Panc1 (cell line): ENCODE data around the gene SSBP2. TPM values are rescaled to one million over a fixed set of nuclear protein-coding genes. Genes with fewer than 3 reads are reported as not detected.

Experiments used
- ATAC-seq: fragments of 200-7000 bp; cut with Tn5 transposase; 2 replicates; pipeline ENCODE4 v1.9.1; 2020; ENCODE audit warnings: mild to moderate bottlenecking, moderate library complexity
- BruUV-seq: library from RNA; stranded (reverse); fragments of 400-500 nt; replicated peaks from 2 replicates; lab custom pipeline; 2021; lab: Mats Ljungman, UMichigan
- CTCF ChIA-PET: fragments of 300-600 bp; sonication (Branson Sonifier 250); formaldehyde crosslinking; loops from one replicate; lab custom pipeline; 2022; ENCODE audit warnings: antibody characterized with exemption; lab: Charles Lee
- POLR2A ChIA-PET: fragments of 300-600 bp; sonication (Branson Sonifier 250); formaldehyde crosslinking; loops from one replicate; lab custom pipeline; 2022; ENCODE audit warnings: antibody characterized with exemption; lab: Charles Lee
- DNase-seq: peaks from one replicate; pipeline ENCODE4 v3.0.0-alpha.2; 2010; ENCODE audit warnings: low read depth, low spot score
- H3K27ac ChIP-seq: 2 replicates; pipeline ENCODE4 v1.5.1; 2011; ENCODE audit warnings: mild to moderate bottlenecking, low read length, inconsistent platforms
- H3K27me3 ChIP-seq: fragments of 200-500 bp; sonication (Bioruptor generic); 2 replicates; pipeline ENCODE4 v1.6.0; 2014; ENCODE audit warnings: low read length, inconsistent platforms; ENCODE audit not compliant: control insufficient read depth, insufficient read depth
- H3K36me3 ChIP-seq: fragments of 200-500 bp; sonication (Bioruptor generic); 2 replicates; pipeline ENCODE4 v1.5.1; 2014; ENCODE audit warnings: inconsistent platforms, mild to moderate bottlenecking, low read length, moderate library complexity; ENCODE audit not compliant: control insufficient read depth, insufficient read depth
- H3K4me1 ChIP-seq: 2 replicates; pipeline ENCODE4 v1.5.1; 2011; ENCODE audit warnings: inconsistent platforms, mild to moderate bottlenecking, low read length, moderate library complexity; ENCODE audit not compliant: control insufficient read depth, insufficient read depth
- H3K4me3 ChIP-seq, 2 experiments: 2 replicates each; pipeline ENCODE4 v1.5.1; 2011 to 2012; ENCODE audit warnings: low read depth in 2 of 2, low read length in 2 of 2, mild to moderate bottlenecking in 2 of 2, inconsistent platforms in 1 of 2, moderate library complexity in 1 of 2
- H3K9me3 ChIP-seq: fragments of 200-500 bp; sonication (Bioruptor generic); 2 replicates; pipeline ENCODE4 v1.5.1; 2014; ENCODE audit warnings: low read depth, mild to moderate bottlenecking, inconsistent platforms, low read length, moderate library complexity; ENCODE audit not compliant: control insufficient read depth, insufficient read depth
- POLR2AphosphoS5 ChIP-seq: IDR thresholded peaks from 2 replicates; pipeline ENCODE4 v1.6.1; 2012; ENCODE audit warnings: mild to moderate bottlenecking, low read depth, low read length, moderate library complexity
- SIN3A ChIP-seq: IDR thresholded peaks from 2 replicates; pipeline ENCODE4 v1.6.1; 2012; ENCODE audit warnings: low read depth, mild to moderate bottlenecking, low read length, moderate library complexity, borderline replicate concordance; ENCODE audit not compliant: insufficient read depth
- TCF7L2 ChIP-seq: IDR thresholded peaks from 2 replicates; pipeline ENCODE4 v1.6.1; 2011; ENCODE audit warnings: mild to moderate bottlenecking, low read depth, low read length, inconsistent platforms
- in situ Hi-C: cut with HindIII; loops from 2 replicates; pipeline ENCODE4 v1.10.0; 2016; ENCODE audit warnings: low sequenced_read_pairs, low pct_unique_long_range_greater_than_20kb
- intact Hi-C: fragments of 100-400 bp; cut with micrococcal nuclease; formaldehyde crosslinking; loops from one replicate; pipeline ENCODE4 v1.10.0; 2022; ENCODE audit not compliant: unreplicated experiment
- total RNA-seq: library from RNA; stranded (reverse); gene quantifications from one replicate; pipeline ENCODE4 v1.2.1, GENCODE V29; 2021; ENCODE audit not compliant: unreplicated experiment
- TF ChIP-seq, protein P1 (sequence below): fragments of 450-650 bp; IDR thresholded peaks from 2 replicates; pipeline ENCODE4 v1.5.1; 2017; ENCODE audit warnings: mild to moderate bottlenecking
- TF ChIP-seq, protein P2 (sequence below), 2 experiments: IDR thresholded peaks; 2 replicates each; pipeline ENCODE4 v1.6.1; 2011 to 2012; ENCODE audit warnings: low read depth in 2 of 2, control low read depth in 1 of 2, low read length in 1 of 2, mild to moderate bottlenecking in 1 of 2, moderate library complexity in 1 of 2; ENCODE audit not compliant: insufficient read depth in 1 of 2

Gene SSBP2
- total RNA-seq, 1 experiment from 2014 or later: 16.3 TPM

DNA sequence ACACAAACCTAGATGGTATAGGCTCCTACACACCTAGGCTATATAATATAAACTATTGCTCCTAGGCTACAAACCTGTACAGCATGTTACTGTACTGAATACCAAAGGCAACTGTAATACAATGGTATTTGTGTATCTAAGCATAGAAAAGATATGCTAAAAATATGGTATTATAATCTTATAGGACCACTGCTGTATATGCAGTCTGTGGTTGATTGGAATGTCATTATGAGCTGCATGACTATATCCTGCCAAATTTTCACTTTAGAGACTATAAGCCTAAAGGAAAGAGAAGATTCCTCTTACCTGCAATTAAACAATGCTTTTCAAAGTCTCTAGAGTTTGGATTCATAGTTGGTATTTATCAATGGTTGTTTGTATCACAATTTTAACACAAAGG, 332.3 kb downstream of the SSBP2 start:
- Histone ChIP-seq H3K4me3 (no peak overlapping the region), H3K27me3 (no peaks in the 10 kb centered on the region), H3K9me3 (no peaks in the 10 kb centered on the region), H3K4me1 (peaks cover 31% of the 10 kb centered on the region), H3K36me3 (no peaks in the 10 kb centered on the region), H3K27ac (no peak overlapping the region)
- TF ChIP-seq, protein P1, sequence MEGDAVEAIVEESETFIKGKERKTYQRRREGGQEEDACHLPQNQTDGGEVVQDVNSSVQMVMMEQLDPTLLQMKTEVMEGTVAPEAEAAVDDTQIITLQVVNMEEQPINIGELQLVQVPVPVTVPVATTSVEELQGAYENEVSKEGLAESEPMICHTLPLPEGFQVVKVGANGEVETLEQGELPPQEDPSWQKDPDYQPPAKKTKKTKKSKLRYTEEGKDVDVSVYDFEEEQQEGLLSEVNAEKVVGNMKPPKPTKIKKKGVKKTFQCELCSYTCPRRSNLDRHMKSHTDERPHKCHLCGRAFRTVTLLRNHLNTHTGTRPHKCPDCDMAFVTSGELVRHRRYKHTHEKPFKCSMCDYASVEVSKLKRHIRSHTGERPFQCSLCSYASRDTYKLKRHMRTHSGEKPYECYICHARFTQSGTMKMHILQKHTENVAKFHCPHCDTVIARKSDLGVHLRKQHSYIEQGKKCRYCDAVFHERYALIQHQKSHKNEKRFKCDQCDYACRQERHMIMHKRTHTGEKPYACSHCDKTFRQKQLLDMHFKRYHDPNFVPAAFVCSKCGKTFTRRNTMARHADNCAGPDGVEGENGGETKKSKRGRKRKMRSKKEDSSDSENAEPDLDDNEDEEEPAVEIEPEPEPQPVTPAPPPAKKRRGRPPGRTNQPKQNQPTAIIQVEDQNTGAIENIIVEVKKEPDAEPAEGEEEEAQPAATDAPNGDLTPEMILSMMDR: no peak
- TF ChIP-seq, protein P2, sequence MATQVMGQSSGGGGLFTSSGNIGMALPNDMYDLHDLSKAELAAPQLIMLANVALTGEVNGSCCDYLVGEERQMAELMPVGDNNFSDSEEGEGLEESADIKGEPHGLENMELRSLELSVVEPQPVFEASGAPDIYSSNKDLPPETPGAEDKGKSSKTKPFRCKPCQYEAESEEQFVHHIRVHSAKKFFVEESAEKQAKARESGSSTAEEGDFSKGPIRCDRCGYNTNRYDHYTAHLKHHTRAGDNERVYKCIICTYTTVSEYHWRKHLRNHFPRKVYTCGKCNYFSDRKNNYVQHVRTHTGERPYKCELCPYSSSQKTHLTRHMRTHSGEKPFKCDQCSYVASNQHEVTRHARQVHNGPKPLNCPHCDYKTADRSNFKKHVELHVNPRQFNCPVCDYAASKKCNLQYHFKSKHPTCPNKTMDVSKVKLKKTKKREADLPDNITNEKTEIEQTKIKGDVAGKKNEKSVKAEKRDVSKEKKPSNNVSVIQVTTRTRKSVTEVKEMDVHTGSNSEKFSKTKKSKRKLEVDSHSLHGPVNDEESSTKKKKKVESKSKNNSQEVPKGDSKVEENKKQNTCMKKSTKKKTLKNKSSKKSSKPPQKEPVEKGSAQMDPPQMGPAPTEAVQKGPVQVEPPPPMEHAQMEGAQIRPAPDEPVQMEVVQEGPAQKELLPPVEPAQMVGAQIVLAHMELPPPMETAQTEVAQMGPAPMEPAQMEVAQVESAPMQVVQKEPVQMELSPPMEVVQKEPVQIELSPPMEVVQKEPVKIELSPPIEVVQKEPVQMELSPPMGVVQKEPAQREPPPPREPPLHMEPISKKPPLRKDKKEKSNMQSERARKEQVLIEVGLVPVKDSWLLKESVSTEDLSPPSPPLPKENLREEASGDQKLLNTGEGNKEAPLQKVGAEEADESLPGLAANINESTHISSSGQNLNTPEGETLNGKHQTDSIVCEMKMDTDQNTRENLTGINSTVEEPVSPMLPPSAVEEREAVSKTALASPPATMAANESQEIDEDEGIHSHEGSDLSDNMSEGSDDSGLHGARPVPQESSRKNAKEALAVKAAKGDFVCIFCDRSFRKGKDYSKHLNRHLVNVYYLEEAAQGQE (IDR thresholded peaks at IDR 0.05; ENCODE audit: insufficient read depth in 1 of 2, low read depth in 2 of 2, low read length in 1 of 2): no peak
- TF ChIP-seq TCF7L2: no peak
- TF ChIP-seq POLR2AphosphoS5: no peak
- no peak for TF ChIP-seq SIN3A
- in situ Hi-C loops (no loop called here), intact Hi-C loops (no loop called here)
- CTCF ChIA-PET: no interaction called here
- BruUV-seq: no TSS peak
- no peak for DNase-seq
- POLR2A ChIA-PET: no interaction called here
- no peak for ATAC-seq

DNA sequence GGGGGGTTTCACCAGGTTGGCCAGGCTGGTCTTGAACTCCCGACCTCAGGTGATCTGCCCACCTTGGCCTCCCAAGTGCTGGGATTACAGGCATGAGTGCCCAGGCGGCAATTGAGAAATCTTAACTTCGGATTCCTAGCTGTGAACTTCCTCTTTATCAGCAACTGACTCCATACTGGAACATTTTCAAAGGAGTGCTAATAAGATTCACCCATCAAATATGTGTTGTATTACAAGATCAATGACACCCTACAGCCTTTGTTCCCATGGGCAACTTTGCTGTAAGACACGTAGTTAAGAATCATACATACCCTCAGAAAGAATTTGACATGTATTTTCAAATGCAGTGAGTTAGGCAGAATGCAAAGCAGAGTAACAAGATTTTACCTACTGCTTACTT, 333.8 kb downstream of the SSBP2 start:
- intact Hi-C loops: no loop called here
- ChIA-PET POLR2A (no interaction called here), CTCF (no interaction called here)
- Histone ChIP-seq H3K36me3 (no peaks in the 10 kb centered on the region), H3K4me3 (no peak overlapping the region), H3K27me3 (no peaks in the 10 kb centered on the region), H3K27ac (no peak overlapping the region), H3K9me3 (no peaks in the 10 kb centered on the region), H3K4me1 (peaks cover 18% of the 10 kb centered on the region)
- ATAC-seq (no peak), DNase-seq (no peak)
- BruUV-seq: no TSS peak
- in situ Hi-C loops: no loop called here
- TF ChIP-seq POLR2AphosphoS5 (no peak), SIN3A (no peak), TCF7L2 (no peak)
- TF ChIP-seq, protein P2 (IDR thresholded peaks at IDR 0.05; ENCODE audit: insufficient read depth in 1 of 2, low read depth in 2 of 2, low read length in 1 of 2): no peak
- TF ChIP-seq, protein P1: no peak
